ENCODE measurements around the gene SLC13A1.
A peak's percentile ranks its signal among the peaks of the same experiment; 100 is the strongest.

Gene SLC13A1

GRCh38 chr7:123193235-123193634 is 6.5 kb downstream of the SLC13A1 start:
- no peak for DNase-seq

DNA sequence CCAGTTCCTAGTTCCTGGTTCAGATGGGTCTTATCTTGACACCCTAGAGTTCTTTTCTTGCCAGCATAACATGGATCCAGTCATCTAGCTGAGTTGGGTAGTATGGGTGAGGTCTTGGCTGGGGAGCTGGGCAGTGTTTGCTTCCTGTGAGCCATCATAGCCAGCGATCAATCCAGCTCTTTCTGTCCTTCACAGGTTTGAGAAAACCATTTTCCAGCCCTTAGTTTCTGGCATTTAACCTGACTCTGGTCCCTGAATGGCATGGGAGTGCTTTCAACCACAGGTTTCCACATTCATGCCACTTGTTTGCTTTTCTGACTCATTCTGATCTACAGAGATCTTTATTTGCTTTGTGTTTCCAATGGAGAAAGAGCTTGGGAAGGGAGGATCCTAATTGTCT is 8.6 kb downstream of the SLC13A1 start:
- no peak for DNase-seq

- DNase-seq: no peak
Observed at GRCh38 chr7:123190109-123190831, 9.5 kb downstream of the SLC13A1 start.

DNA sequence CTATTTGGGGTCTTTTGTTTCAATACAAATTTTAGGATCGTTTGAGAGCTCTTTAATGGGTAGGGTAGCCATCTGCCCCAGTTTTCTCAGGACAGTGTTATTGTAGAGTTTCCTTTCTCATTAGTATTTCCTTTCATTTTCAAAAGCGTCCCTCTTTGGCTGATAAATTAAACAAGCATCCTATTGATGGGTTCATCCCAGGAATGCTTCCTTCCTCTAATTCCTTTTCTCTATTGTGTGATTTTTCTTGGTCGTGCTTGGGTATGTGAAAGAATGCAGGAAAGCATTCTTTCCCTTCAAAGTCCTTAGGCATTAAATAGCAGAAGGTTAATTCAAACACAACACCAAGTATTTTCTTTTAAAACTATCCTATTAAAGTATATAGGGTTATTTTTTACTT is 14.0 kb downstream of the SLC13A1 start:
- no peak for DNase-seq

DNA sequence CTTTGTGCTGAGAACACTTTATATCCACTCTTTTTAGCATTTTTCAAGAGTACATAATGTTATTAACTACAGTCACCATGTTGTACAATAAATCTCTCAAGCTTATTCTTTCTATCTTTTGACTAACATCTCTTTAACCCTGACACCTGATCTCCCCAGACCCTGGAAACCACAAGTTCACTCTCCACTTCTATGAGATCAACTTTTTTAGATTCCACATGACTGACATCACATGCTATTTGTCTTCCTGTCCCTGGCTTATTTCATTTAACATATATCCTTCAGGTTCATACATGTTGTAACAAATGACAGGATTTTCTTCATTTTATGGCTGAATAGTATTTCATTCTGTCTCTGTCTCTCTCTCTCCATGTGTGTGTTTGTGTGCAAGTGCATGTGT is 15.5 kb downstream of the SLC13A1 start:
- no peak for DNase-seq

DNA sequence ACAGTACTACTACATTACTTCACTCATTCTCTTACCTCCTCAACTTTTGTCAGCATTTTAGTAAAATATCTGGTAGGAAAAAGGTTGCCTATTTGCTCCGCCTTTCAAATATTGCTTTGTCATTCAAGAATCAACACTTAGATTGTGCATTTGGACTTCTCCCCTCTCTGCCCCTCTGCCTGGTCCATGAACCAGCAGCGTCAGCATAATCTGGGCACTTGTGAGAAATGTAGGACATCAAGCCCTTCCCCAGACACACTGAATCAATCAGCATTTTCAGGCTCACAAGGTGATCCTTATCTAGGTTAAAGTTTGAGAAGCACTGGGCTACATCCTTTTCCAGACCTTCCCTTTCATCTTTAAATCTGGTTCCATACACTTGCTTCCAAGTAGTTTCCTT is 16.3 kb downstream of the SLC13A1 start:
- no peak for DNase-seq

- no peak for DNase-seq
Observed at GRCh38 chr7:123177442-123177841, 22.3 kb downstream of the SLC13A1 start.

- DNase-seq: no peak
Observed at GRCh38 chr7:123170333-123171246, 29.2 kb downstream of the SLC13A1 start.

DNA sequence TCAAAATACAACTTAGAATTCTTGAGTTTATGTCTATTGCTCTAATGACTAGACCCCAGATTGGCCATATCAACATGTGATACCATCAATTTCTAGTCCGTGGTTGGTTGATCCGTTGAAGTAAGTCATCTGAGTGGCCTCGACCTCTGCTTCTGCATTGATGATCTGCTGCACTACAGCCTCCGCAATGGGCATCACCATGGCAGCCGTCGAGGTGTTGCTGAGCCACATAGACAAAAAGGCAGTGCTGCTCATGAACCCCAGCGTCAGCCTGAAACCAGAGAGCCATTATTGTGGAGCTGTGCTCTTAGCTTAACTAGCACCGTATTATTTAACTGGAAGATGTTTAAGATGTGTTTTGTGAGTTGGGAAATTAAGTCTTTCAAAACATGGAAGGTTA is 30.7 kb downstream of the SLC13A1 start:
- no peak for DNase-seq

DNA sequence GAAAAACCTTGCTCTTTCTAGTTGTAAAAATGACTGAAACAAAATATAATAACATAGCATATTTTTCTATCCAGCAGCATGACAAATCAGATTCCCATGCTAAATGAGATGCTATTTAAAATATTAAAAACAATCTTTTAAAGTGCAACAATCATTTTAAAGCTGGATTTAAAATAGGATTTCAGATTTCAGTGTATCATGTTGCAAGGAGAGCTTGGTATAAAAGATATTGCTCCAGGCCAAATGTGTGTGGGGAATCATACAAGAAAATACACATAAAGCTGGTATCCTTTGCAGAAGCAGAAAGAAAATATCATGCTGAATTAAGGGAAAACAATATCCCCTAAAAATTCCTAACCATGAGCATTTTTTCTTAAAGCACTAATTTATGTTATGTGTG is 42.2 kb downstream of the SLC13A1 start:
- DNase-seq: no peak

- DNase-seq: no peak
Observed at GRCh38 chr7:123155571-123155970, 44.2 kb downstream of the SLC13A1 start.

- DNase-seq: peak; percentile 48
Observed at GRCh38 chr7:123154231-123154860, 45.4 kb downstream of the SLC13A1 start.

DNA sequence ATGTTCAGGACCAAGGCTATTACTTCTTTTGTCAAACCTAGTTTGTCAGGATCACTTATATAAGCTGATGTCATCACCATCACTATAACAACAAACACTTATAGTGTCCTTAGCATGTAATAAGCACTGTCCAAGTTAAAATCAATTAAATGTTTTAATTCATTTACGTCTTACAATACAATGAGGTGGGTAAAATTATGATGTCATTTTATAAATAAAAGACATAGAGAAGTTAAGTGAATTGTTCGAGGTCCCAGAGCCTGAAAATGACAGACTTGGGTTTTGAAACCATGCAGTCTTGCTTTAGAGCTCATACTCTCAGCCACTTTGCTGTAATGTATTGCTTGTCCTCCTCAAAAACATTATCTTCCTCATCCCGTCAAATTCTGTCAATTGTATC is 48.3 kb downstream of the SLC13A1 start:
- no peak for DNase-seq

GRCh38 chr7:123148813-123149212 is 51.0 kb downstream of the SLC13A1 start:
- DNase-seq: no peak

- no peak for DNase-seq
Observed at GRCh38 chr7:123143252-123144006, 56.3 kb downstream of the SLC13A1 start.

GRCh38 chr7:123140561-123140960 is 59.2 kb downstream of the SLC13A1 start:
- DNase-seq: no peak

DNA sequence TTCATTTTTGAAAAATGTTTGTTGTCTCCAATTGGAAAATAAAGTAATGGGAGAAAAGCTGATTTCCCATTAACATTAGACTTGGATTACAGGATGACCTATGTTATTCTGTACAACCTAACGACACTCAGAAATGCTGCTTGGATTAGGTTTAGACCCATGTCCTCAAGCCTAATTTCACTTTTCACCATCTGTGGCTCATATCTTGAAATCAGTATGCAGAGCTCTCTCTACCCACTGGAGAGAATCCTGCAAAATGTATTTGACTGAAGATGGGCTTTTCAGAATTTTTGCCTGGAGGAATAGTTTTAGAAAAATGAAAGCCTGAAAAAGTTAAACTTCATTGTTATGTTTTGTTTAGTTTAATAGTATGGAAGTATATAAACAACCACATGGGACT is 63.8 kb downstream of the SLC13A1 start:
- DNase-seq: no peak

- no peak for DNase-seq
Observed at GRCh38 chr7:123133924-123134323, 65.8 kb downstream of the SLC13A1 start.

DNA sequence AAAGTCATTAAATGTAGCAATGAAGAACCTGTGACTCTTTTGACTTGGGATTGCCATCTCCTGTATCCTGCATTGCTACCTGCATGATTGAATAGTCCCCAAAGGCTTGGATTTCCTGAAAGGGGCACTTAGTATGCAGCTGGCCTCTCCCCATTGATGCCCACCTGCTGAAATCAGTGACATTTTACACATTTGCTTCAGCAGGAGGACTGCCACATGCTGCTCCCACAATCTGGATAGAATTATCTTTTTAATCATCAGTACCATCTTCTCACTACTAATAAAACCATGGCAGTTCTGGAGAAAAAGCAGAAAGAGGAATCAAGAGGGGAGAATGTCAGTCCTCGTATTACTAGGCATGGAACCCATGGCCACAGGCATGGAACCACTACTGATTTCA is 67.8 kb downstream of the SLC13A1 start:
- no peak for DNase-seq

- no peak for DNase-seq
Observed at GRCh38 chr7:123131556-123131955, 68.2 kb downstream of the SLC13A1 start.

- DNase-seq: no peak
Observed at GRCh38 chr7:123131140-123131539, 68.6 kb downstream of the SLC13A1 start.

DNA sequence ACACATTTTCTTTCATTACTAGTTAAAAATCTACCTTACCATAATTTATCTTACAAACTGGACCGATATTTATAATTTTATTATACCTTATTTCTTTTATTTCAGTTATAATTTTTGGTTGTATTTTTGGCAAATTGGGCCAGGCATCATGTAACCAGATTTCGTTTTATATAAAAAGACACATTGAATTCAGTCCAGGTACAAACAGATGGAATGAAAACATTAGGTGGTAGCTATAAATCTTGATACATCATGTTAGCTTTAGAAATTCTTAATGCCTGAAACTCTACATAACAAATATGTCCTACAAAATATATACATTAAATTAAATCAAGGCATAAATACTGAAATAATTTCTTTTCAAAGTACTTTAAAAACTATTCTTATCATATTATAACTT is 73.1 kb downstream of the SLC13A1 start:
- DNase-seq: no peak

GRCh38 chr7:123126171-123126570 is 73.6 kb downstream of the SLC13A1 start:
- no peak for DNase-seq
